Endothelial cell of umbilical vein (primary cell): Measurements from ENCODE around the gene ZMIZ1.

Experiments
- POLR2A ChIP-seq: IDR thresholded peaks from 2 replicates; pipeline ENCODE4 v1.6.1; 2012; ENCODE audit warnings: low read depth, mild to moderate bottlenecking, control low read depth, low read length
- TF ChIP-seq, protein P1 (sequence below), 2 donors: IDR thresholded peaks; 1 replicate in 1 of 2; 2 replicates in 1 of 2; pipeline ENCODE4 v1.5.1; 2011; ENCODE audit warnings: low read length in 2 of 2, mild to moderate bottlenecking in 2 of 2, moderate library complexity in 2 of 2, control low read depth in 1 of 2, inconsistent platforms in 1 of 2, low read depth in 1 of 2; ENCODE audit not compliant: insufficient read depth in 1 of 2; ENCODE audit errors: extremely low read depth in 1 of 2

DNA sequence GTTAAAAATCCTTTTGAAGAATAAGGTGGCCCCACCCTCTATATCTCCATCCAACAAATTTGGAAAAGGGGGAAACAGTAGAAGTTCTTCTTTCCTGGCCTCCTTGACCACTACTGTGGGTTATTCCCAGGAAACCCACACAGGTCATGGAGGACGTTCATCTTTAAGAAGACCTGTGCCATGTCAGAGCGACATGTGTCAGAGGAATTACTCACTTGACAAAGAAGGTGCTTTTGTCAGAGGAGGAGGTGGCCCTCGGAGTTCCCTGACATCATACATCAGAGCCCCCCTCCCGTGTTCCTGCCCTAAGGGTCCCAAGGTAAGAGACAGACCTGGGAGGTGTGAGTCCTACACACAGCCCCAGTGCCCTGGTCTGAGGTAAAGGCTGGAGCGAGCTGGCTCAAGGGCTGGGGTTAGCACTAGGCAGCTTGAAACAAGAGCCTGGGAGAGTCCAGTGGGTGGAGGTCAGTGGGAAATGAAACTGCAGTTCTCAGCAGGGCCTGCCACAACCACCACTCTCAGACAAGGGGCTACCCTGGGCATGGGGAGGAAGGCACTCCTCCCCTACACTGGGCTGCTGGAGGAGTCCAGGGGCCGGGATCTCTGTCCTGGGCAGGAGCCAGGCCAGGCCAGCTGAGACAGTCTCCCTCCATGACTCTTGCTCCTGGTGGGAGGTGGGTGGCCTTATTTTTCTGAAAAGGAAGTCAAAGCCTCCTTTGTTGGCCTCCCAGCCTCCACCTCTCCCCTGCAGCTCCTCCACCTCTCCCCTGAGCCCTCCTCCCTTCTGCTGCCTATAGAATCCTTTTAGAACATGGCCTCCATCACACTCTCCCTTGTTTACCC, 21.8 kb upstream of the ZMIZ1 start:
- TF ChIP-seq, protein P1, sequence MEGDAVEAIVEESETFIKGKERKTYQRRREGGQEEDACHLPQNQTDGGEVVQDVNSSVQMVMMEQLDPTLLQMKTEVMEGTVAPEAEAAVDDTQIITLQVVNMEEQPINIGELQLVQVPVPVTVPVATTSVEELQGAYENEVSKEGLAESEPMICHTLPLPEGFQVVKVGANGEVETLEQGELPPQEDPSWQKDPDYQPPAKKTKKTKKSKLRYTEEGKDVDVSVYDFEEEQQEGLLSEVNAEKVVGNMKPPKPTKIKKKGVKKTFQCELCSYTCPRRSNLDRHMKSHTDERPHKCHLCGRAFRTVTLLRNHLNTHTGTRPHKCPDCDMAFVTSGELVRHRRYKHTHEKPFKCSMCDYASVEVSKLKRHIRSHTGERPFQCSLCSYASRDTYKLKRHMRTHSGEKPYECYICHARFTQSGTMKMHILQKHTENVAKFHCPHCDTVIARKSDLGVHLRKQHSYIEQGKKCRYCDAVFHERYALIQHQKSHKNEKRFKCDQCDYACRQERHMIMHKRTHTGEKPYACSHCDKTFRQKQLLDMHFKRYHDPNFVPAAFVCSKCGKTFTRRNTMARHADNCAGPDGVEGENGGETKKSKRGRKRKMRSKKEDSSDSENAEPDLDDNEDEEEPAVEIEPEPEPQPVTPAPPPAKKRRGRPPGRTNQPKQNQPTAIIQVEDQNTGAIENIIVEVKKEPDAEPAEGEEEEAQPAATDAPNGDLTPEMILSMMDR (IDR thresholded peaks at IDR 0.05; ENCODE audit: extremely low read depth in 1 of 2, insufficient read depth in 1 of 2, low read depth in 1 of 2, low read length in 2 of 2): no peak
- TF ChIP-seq POLR2A: no peak
